ENCODE results near the gene SPOCK3. TPM values are rescaled to one million over a fixed set of nuclear protein-coding genes. Genes with fewer than 3 reads are reported as not detected.

The SPOCK3 gene
- total and polyA plus RNA-seq, 2 experiments from 2014 or later: 1.6 to 4.1 TPM

DNA sequence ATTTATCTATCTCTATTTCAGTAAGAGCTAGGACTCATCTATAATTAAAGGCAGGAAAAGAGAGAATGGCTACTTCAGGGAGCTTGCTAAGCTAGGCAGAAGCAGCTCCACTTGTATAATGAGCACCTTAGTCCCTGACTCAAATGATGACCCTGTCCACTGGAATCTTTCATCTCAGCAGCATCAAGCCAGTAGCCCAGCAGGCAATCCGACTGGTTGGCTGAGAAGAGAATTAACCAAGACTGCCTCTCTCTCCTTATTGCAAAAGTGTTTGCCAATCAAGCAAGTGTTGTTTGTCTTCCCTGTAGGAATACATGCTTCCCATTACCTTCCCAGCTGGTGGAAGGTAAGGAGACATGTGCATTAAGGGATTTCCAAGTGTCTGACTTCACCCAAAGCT, 3.9 kb upstream of the SPOCK3 start:
- no peaks in the 10 kb centered on the region for H3K9me2 ChIP-seq (ENCODE audit: insufficient read depth)
- H4K20me1 ChIP-seq (replicated peaks; ENCODE audit: insufficient read depth): no peaks in the 10 kb centered on the region
- DNase-seq (ENCODE audit: low spot score): no peak
- no peak for ATAC-seq
- peaks cover 2% of the 10 kb centered on the region; the same call in 1 of the 3 replicates for H3K9me3 Mint-ChIP-seq
- no peak overlapping the region for H2AFZ ChIP-seq
- no peaks in the 10 kb centered on the region for H3K36me3 Mint-ChIP-seq (ENCODE audit: low read depth)
- peaks cover 10% of the 10 kb centered on the region for H3K4me1 Mint-ChIP-seq
- H3K4me2 ChIP-seq: no peak overlapping the region
- H3K4me3 Mint-ChIP-seq: no peak overlapping the region
- no peaks in the 10 kb centered on the region for H3K79me2 ChIP-seq (replicated peaks; ENCODE audit: insufficient read depth)
- H3F3A ChIP-seq (replicated peaks; ENCODE audit: low read depth): no peaks in the 10 kb centered on the region
- H3K27ac ChIP-seq (ENCODE audit: low read depth): no peak overlapping the region
- H3K4me1 ChIP-seq (ENCODE audit: insufficient read depth): peaks cover 8% of the 10 kb centered on the region; the same call in 1 of the 2 replicates
- no peak overlapping the region for H3K27ac Mint-ChIP-seq
- TF ChIP-seq, protein P1, sequence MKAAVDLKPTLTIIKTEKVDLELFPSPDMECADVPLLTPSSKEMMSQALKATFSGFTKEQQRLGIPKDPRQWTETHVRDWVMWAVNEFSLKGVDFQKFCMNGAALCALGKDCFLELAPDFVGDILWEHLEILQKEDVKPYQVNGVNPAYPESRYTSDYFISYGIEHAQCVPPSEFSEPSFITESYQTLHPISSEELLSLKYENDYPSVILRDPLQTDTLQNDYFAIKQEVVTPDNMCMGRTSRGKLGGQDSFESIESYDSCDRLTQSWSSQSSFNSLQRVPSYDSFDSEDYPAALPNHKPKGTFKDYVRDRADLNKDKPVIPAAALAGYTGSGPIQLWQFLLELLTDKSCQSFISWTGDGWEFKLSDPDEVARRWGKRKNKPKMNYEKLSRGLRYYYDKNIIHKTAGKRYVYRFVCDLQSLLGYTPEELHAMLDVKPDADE (IDR thresholded peaks at IDR 0.05): no peak
- TF ChIP-seq JUNB (IDR thresholded peaks at IDR 0.05; ENCODE audit: unreplicated experiment) (no peak), ZNF331 (CRISPR knock-in tag; IDR thresholded peaks at IDR 0.05; ENCODE audit: low read depth) (no peak), EZH2phosphoT487 (IDR thresholded peaks at IDR 0.05; ENCODE audit: unreplicated experiment) (no peak), EZH2 (IDR thresholded peaks at IDR 0.05; ENCODE audit: low read depth, unreplicated experiment) (no peak), CREB1 (CRISPR knock-in tag; IDR thresholded peaks at IDR 0.05; ENCODE audit: low read depth) (no peak), STAT1 (IDR thresholded peaks at IDR 0.05; ENCODE audit: unreplicated experiment) (no peak)
- TF ChIP-seq, protein P2, sequence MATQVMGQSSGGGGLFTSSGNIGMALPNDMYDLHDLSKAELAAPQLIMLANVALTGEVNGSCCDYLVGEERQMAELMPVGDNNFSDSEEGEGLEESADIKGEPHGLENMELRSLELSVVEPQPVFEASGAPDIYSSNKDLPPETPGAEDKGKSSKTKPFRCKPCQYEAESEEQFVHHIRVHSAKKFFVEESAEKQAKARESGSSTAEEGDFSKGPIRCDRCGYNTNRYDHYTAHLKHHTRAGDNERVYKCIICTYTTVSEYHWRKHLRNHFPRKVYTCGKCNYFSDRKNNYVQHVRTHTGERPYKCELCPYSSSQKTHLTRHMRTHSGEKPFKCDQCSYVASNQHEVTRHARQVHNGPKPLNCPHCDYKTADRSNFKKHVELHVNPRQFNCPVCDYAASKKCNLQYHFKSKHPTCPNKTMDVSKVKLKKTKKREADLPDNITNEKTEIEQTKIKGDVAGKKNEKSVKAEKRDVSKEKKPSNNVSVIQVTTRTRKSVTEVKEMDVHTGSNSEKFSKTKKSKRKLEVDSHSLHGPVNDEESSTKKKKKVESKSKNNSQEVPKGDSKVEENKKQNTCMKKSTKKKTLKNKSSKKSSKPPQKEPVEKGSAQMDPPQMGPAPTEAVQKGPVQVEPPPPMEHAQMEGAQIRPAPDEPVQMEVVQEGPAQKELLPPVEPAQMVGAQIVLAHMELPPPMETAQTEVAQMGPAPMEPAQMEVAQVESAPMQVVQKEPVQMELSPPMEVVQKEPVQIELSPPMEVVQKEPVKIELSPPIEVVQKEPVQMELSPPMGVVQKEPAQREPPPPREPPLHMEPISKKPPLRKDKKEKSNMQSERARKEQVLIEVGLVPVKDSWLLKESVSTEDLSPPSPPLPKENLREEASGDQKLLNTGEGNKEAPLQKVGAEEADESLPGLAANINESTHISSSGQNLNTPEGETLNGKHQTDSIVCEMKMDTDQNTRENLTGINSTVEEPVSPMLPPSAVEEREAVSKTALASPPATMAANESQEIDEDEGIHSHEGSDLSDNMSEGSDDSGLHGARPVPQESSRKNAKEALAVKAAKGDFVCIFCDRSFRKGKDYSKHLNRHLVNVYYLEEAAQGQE (IDR thresholded peaks at IDR 0.05; ENCODE audit: unreplicated experiment): no peak
- H3K36me3 ChIP-seq (ENCODE audit: insufficient read depth): no peaks in the 10 kb centered on the region
- peaks cover 31% of the 10 kb centered on the region for H3K27me3 ChIP-seq (ENCODE audit: insufficient read depth)
- H3K27me3 Mint-ChIP-seq (ENCODE audit: insufficient read depth, low read depth, poor library complexity): peaks cover 22% of the 10 kb centered on the region
- H3K4me3 ChIP-seq: no peak overlapping the region

GRCh38 chr4:167233685-167234315, 494 bp downstream of the SPOCK3 start:
- peak overlapping the region; percentile 89 for H3K4me2 ChIP-seq
- ATAC-seq (peak; percentile 54), DNase-seq (ENCODE audit: low spot score) (peak; percentile 41)
- Mint-ChIP-seq H3K4me1 (peaks cover 11% of the 10 kb centered on the region), H3K4me3 (peak overlapping the region; percentile 94), H3K36me3 (ENCODE audit: low read depth) (no peaks in the 10 kb centered on the region), H3K9me3 (no peaks in the 10 kb centered on the region; the same call in 2 of the 3 replicates), H3K27me3 (ENCODE audit: insufficient read depth, low read depth, poor library complexity) (peaks cover 27% of the 10 kb centered on the region), H3K27ac (no peak overlapping the region)
- peaks cover 47% of the 10 kb centered on the region for H3K27me3 ChIP-seq (ENCODE audit: insufficient read depth)
- H3K79me2 ChIP-seq (replicated peaks; ENCODE audit: insufficient read depth): no peaks in the 10 kb centered on the region
- no peaks in the 10 kb centered on the region for H4K20me1 ChIP-seq (replicated peaks; ENCODE audit: insufficient read depth)
- H3K36me3 ChIP-seq (ENCODE audit: insufficient read depth): no peaks in the 10 kb centered on the region
- H3K4me1 ChIP-seq (ENCODE audit: insufficient read depth): peaks cover 12% of the 10 kb centered on the region; the same call in 1 of the 2 replicates
- H3F3A ChIP-seq (replicated peaks; ENCODE audit: low read depth): no peaks in the 10 kb centered on the region
- peak overlapping the region; percentile 76 for H3K4me3 ChIP-seq
- H3K27ac ChIP-seq (ENCODE audit: low read depth): no peak overlapping the region
- H2AFZ ChIP-seq: peak overlapping the region; percentile 96
- H3K9me2 ChIP-seq (ENCODE audit: insufficient read depth): no peaks in the 10 kb centered on the region
- no peak for TF ChIP-seq STAT1 (IDR thresholded peaks at IDR 0.05; ENCODE audit: unreplicated experiment)
- TF ChIP-seq, protein P3, sequence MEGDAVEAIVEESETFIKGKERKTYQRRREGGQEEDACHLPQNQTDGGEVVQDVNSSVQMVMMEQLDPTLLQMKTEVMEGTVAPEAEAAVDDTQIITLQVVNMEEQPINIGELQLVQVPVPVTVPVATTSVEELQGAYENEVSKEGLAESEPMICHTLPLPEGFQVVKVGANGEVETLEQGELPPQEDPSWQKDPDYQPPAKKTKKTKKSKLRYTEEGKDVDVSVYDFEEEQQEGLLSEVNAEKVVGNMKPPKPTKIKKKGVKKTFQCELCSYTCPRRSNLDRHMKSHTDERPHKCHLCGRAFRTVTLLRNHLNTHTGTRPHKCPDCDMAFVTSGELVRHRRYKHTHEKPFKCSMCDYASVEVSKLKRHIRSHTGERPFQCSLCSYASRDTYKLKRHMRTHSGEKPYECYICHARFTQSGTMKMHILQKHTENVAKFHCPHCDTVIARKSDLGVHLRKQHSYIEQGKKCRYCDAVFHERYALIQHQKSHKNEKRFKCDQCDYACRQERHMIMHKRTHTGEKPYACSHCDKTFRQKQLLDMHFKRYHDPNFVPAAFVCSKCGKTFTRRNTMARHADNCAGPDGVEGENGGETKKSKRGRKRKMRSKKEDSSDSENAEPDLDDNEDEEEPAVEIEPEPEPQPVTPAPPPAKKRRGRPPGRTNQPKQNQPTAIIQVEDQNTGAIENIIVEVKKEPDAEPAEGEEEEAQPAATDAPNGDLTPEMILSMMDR (conservative IDR thresholded peaks at IDR 0.05; ENCODE audit: low read depth in 2 of 2): 0 out of 4 replicates have a peak, but pooled peaks of 1 of the 2 experiments have one; percentile 3

Data from GM23338 (cell line).